ENCODE results near the gene IGF2BP3.

IGF2BP3 gene

GRCh38 chr7:23292623-23293022 lies 177.7 kb downstream of the IGF2BP3 start:
- no peak for DNase-seq

- no peak for DNase-seq
These were observed 178.2 kb downstream of the IGF2BP3 start for GRCh38 chr7:23291957-23292560.

DNA sequence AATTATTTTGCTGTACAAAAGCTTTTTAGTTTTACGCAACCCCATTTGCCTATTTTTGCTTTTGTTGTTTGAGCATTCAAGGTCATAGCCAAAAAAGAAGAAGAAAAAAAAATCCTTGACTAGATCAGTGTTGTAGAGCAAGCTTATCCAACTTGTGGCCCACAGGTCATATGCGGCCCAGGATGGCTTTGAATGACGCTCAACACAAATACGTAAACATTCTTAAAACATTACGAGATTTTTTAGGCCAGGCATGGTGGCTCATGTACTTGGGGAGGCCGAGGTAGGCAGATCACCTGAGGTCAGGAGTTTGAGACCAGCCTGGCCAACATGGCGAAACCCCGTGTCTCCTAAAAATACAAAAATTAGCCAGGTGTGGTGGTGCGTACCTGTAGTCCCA lies 179.3 kb downstream of the IGF2BP3 start:
- no peak for DNase-seq

GRCh38 chr7:23287612-23288011 lies 182.7 kb downstream of the IGF2BP3 start:
- no peak for DNase-seq

- DNase-seq = no peak
These were observed 184.3 kb downstream of the IGF2BP3 start for GRCh38 chr7:23285657-23286646.

DNA sequence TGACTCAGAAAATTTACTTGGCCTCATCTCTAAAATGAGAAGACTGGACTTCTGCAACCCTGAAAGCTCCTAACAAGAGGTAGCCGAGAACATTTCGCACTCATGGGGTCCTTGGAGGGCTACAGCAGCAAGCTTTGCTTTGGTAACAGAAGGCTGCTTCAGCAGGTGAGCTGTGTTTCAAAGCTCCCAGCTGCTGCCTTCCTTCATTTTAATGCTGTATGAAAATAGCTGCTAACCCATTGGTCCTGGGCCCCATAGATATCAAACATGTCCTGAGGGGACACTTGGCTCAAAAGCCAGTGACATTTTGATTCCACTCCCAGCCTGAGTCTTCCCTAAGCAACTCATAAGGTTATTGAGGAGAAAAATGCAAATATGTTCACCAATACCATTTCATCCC lies 185.4 kb downstream of the IGF2BP3 start:
- DNase-seq = no peak

DNA sequence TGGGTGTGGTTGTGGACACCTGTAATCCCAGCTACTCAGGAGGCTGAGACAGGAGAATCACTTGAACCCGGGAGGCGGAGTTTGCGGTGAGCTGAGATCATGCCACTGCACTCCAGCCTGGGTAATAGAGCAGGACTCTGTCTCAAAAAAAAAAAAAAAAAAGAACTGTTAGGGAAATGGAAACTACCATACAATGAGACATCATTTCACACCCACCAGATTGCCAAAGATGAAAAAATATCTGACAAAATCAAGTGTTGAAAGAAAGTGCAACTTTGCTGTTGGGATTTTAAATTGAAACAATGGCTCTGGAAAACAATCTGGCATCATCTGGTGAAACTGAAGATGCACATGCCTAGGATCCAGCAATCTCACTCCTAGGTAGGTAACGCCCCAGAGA lies 187.2 kb downstream of the IGF2BP3 start:
- DNase-seq = no peak

- DNase-seq = no peak
These were observed 190.3 kb downstream of the IGF2BP3 start for GRCh38 chr7:23279819-23280525.

GRCh38 chr7:23277359-23277989 lies 192.8 kb downstream of the IGF2BP3 start:
- DNase-seq = no peak

DNA sequence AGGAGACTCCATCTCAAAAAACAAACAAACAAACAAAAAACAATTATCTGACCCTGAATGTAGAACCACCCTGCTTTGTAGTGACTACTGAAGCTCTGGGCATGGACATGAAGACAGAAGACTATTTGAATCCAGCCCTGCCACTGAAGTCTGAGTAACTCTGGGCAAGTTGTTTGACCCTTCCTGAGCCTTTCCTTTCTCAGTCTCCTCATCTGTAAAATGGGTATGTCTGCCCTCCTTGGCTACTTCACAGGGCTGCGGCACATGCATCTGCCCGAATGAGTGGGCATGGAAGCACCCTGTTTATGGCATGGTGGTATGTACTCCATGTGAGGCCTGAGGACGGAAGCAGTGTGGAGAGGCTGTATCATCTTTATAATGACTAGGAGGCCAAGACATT lies 193.3 kb downstream of the IGF2BP3 start:
- DNase-seq = no peak

GRCh38 chr7:23276376-23276775 lies 193.9 kb downstream of the IGF2BP3 start:
- DNase-seq = no peak

DNA sequence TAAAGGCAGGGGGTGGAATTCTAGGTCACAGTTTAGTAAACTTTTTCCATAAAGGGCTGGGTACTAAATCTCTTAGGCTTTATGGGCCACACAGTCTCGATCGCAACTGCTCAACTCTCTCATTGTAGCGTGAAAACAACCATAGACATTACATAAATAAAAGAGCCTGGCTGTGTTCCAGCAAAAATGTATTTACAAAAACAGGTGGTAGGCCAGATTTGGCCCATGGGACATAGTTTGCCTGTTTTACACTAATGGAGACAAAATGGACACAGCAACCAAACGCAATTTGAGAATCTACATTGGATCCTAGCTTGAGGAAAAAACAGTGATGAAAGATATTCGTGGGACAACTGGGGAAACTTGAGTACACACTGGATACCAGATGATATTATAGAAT lies 194.4 kb downstream of the IGF2BP3 start:
- no peak for DNase-seq

DNA sequence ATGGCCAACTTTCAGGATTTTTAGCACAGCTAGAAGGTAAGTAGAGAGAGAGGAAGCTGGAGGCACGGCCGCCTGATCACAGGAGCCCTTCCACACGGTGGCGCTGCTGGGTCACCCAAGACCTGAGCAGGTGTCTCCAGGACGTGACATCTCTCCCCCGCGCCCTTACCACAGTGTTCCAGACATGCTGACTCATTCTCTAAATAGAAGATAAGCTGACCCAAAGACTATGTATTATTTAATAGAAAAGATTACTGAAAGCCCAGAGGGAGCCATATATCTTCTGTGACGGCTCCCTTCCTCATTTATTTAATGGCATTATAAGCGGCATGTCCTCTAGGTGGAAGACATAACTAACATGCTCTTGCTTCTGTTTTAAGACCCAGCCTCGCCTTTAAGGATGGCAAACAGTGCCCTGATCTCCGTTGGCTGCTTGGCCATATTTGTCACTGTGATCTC lies 197.1 kb downstream of the IGF2BP3 start:
- peak; percentile 59 for DNase-seq

DNA sequence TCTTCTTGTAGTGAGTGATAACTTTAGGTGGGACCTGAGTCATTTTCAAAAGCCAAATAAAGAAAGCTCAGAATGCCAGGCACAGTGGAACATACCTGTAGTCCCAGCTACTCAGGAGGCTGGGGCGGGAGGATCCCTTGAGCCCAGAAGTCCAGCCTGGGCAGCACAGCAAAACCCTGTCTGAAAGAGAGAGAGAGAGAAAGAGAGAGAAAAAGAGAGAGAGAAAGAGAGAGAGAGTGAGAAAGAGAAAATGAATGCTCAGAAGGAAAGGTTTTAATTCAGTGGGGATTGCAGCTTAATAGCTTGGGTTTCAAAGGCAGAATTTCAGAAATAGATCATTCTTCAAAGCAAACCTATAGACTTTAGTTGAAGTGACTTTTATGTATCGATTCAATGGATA lies 198.0 kb downstream of the IGF2BP3 start:
- no peak for DNase-seq

- no peak for DNase-seq
These were observed 201.5 kb downstream of the IGF2BP3 start for GRCh38 chr7:23268746-23269145.

- DNase-seq = no peak
These were observed 202.1 kb downstream of the IGF2BP3 start for GRCh38 chr7:23268167-23268566.

DNA sequence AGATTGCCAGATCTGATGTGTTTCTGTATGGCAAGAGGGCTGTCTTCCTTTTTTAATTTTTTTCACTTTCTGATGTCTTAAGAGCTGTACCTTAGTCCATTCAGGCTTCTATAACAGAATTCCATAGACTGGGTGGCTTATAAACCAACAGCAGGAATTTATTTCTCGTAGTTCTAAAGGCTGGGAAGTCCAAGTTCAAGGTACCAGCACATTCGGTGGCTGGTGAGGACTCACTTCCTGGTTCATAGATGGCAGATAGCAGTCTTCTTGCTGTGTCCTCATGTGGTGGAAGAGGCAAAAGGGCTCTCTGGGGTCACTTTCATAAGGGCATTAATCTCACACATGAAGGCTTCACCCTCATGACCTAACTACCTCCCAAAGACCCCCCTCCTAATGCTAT lies 202.9 kb downstream of the IGF2BP3 start:
- no peak for DNase-seq

- no peak for DNase-seq
These were observed 203.4 kb downstream of the IGF2BP3 start for GRCh38 chr7:23266918-23267317.

DNA sequence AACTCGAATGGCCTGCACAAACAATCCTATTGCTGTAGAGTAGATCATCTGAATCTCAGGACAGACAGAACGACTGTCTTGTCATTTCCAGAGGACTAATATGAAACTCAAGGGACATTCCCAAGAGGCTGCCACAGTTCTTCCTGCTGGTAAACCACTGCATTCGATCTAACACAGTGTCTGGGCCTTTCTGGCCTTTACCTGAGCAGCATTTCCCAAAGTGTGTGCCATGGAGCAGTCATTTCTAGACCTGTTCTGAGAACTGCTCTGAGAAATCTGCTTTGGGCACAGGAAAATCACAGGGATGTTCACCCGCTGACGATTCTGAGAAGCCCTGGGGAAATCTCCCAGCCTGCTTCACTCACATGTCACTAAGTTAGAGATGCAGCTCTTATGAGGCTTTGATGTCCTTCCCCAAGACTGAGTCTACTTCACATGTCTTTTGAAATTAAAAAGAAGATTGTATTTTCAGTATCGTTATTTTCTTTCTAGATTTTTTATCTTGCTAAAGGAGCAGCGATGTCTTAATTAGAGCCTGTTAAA lies 205.3 kb downstream of the IGF2BP3 start:
- DNase-seq = no peak

DNA sequence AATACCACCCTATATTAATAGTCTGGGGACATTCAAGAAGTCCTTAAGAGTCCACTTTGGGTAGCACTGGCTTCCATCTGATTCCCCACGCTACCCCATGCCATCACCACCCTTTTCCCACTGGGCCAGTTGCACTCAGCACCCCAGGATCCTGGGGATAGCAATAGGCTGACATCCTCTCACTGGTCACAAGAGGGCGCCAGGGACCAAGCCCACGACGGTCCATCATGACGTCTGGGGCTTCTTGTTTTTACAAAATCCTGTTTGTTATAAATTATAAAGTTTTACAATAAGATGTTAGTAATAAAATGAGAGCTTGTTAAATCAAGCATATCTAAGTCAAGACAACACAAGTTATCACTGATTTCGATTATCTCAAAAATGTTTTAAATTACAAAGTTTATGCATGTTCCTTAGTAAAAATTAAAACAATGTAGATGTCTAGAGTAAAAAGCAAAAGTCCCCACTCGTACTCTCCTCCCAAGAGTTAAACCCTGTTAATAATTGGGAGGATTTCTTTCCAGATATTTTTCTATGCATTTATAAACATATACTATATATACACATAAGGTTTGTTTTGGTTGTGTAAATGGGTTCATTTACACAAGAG lies 208.3 kb downstream of the IGF2BP3 start:
- peak; percentile 41 for DNase-seq

GRCh38 chr7:23260371-23260770 lies 209.9 kb downstream of the IGF2BP3 start:
- DNase-seq = no peak
